Measurements from ENCODE around the gene ZDHHC19. TPM values are rescaled to one million over a fixed set of nuclear protein-coding genes. Genes with fewer than 3 reads are reported as not detected.

The ZDHHC19 gene
- total and polyA plus RNA-seq, 2 donors (not counting 1 experiment from before 2014, with no cell fraction given): not detected

- H3K4me2 ChIP-seq (ENCODE audit: extremely low read depth, insufficient read depth, low read length): no peak overlapping the region
- H3K27me3 ChIP-seq (ENCODE audit: control insufficient read depth, insufficient read depth, low read length): no peaks in the 10 kb centered on the region
- no peak for DNase-seq (ENCODE audit: low read depth in 2 of 2)
- no peak overlapping the region for H3K9ac ChIP-seq (ENCODE audit: insufficient read depth, low read length)
- no peak overlapping the region for H3K27ac ChIP-seq (ENCODE audit: insufficient read depth, low read length)
- H3K36me3 ChIP-seq (ENCODE audit: control insufficient read depth, insufficient read depth, low read length): no peaks in the 10 kb centered on the region
- H3K9me3 ChIP-seq (ENCODE audit: control insufficient read depth, insufficient read depth, low read depth, low read length): no peaks in the 10 kb centered on the region
- H4K20me1 ChIP-seq (ENCODE audit: control insufficient read depth, extremely low read depth, insufficient read depth, low read length): no peaks in the 10 kb centered on the region
- TF ChIP-seq CTCF (conservative IDR thresholded peaks at IDR 0.05 in 1 of 2, IDR thresholded peaks at IDR 0.05 in 1 of 2; ENCODE audit: low read depth in 1 of 2, low read length in 2 of 2) (no peak), EZH2 (IDR thresholded peaks at IDR 0.05; ENCODE audit: low read length, missing control alignments) (no peak)
- H3K4me1 ChIP-seq (ENCODE audit: control insufficient read depth, extremely low read depth, insufficient read depth, low read length): no peaks in the 10 kb centered on the region
- no peak overlapping the region for H3K4me3 ChIP-seq (replicated peaks in 1 of 4; ENCODE audit: control extremely low read depth in 1 of 4, insufficient read depth in 1 of 4, low read depth in 3 of 4, low read length in 4 of 4)
- no peak overlapping the region for H2AFZ ChIP-seq (ENCODE audit: low read length)
- no peaks in the 10 kb centered on the region for H3K79me2 ChIP-seq (ENCODE audit: control insufficient read depth, insufficient read depth, low read length)
These were observed 13.9 kb upstream of the ZDHHC19 start for GRCh38 chr3:196225086-196225485.

- Histone ChIP-seq H2AFZ (ENCODE audit: low read length) (no peak overlapping the region), H3K4me1 (ENCODE audit: control insufficient read depth, extremely low read depth, insufficient read depth, low read length) (peaks cover 5% of the 10 kb centered on the region), H4K20me1 (ENCODE audit: control insufficient read depth, extremely low read depth, insufficient read depth, low read length) (no peaks in the 10 kb centered on the region), H3K9me3 (ENCODE audit: control insufficient read depth, insufficient read depth, low read depth, low read length) (no peaks in the 10 kb centered on the region), H3K4me2 (ENCODE audit: extremely low read depth, insufficient read depth, low read length) (no peak overlapping the region), H3K4me3 (replicated peaks in 1 of 4; ENCODE audit: control extremely low read depth in 1 of 4, insufficient read depth in 1 of 4, low read depth in 3 of 4, low read length in 4 of 4) (no peak overlapping the region), H3K36me3 (ENCODE audit: control insufficient read depth, insufficient read depth, low read length) (no peaks in the 10 kb centered on the region), H3K27me3 (ENCODE audit: control insufficient read depth, insufficient read depth, low read length) (no peaks in the 10 kb centered on the region), H3K9ac (ENCODE audit: insufficient read depth, low read length) (no peak overlapping the region), H3K27ac (ENCODE audit: insufficient read depth, low read length) (no peak overlapping the region), H3K79me2 (ENCODE audit: control insufficient read depth, insufficient read depth, low read length) (no peaks in the 10 kb centered on the region)
- TF ChIP-seq CTCF (conservative IDR thresholded peaks at IDR 0.05 in 1 of 2, IDR thresholded peaks at IDR 0.05 in 1 of 2; ENCODE audit: low read depth in 1 of 2, low read length in 2 of 2) (no peak), EZH2 (IDR thresholded peaks at IDR 0.05; ENCODE audit: low read length, missing control alignments) (no peak)
- no peak for DNase-seq (ENCODE audit: low read depth in 2 of 2)
These were observed 11.8 kb upstream of the ZDHHC19 start for GRCh38 chr3:196222876-196223595.

- DNase-seq (ENCODE audit: low read depth in 2 of 2): no peak
- Histone ChIP-seq H3K9ac (ENCODE audit: insufficient read depth, low read length) (no peak overlapping the region), H3K4me3 (replicated peaks in 1 of 4; ENCODE audit: control extremely low read depth in 1 of 4, insufficient read depth in 1 of 4, low read depth in 3 of 4, low read length in 4 of 4) (no peak overlapping the region), H3K79me2 (ENCODE audit: control insufficient read depth, insufficient read depth, low read length) (no peaks in the 10 kb centered on the region), H3K4me2 (ENCODE audit: extremely low read depth, insufficient read depth, low read length) (no peak overlapping the region), H3K36me3 (ENCODE audit: control insufficient read depth, insufficient read depth, low read length) (no peaks in the 10 kb centered on the region), H2AFZ (ENCODE audit: low read length) (no peak overlapping the region), H3K4me1 (ENCODE audit: control insufficient read depth, extremely low read depth, insufficient read depth, low read length) (peaks cover 5% of the 10 kb centered on the region), H3K27ac (ENCODE audit: insufficient read depth, low read length) (no peak overlapping the region), H3K9me3 (ENCODE audit: control insufficient read depth, insufficient read depth, low read depth, low read length) (no peaks in the 10 kb centered on the region), H3K27me3 (ENCODE audit: control insufficient read depth, insufficient read depth, low read length) (peaks cover 5% of the 10 kb centered on the region), H4K20me1 (ENCODE audit: control insufficient read depth, extremely low read depth, insufficient read depth, low read length) (no peaks in the 10 kb centered on the region)
- TF ChIP-seq EZH2 (IDR thresholded peaks at IDR 0.05; ENCODE audit: low read length, missing control alignments): no peak
- no peak for TF ChIP-seq CTCF (conservative IDR thresholded peaks at IDR 0.05 in 1 of 2, IDR thresholded peaks at IDR 0.05 in 1 of 2; ENCODE audit: low read depth in 1 of 2, low read length in 2 of 2)
These were observed 9.8 kb upstream of the ZDHHC19 start for GRCh38 chr3:196220991-196221390.
